GM19455 (cell line): ENCODE measurements around the gene PANX3.

Experiments used
- ATAC-seq: cut with Tn5 transposase; IDR thresholded peaks from one replicate; pipeline ENCODE4 v1.9.1; 2021; ENCODE audit not compliant: unreplicated experiment

PANX3 gene

GRCh38 chr11:124656774-124657630 lies 45.8 kb downstream of the PANX3 start:
- ATAC-seq, result no peak

GRCh38 chr11:124657904-124658303 lies 46.7 kb downstream of the PANX3 start:
- no peak for ATAC-seq

GRCh38 chr11:124658501-124658900 lies 47.3 kb downstream of the PANX3 start:
- no peak for ATAC-seq

- no peak for ATAC-seq
Measured at GRCh38 chr11:124658986-124659385, 47.8 kb downstream of the PANX3 start.

- ATAC-seq, result no peak
Measured at GRCh38 chr11:124661553-124661952, 50.3 kb downstream of the PANX3 start.

GRCh38 chr11:124662106-124662505 lies 50.9 kb downstream of the PANX3 start:
- no peak for ATAC-seq

- ATAC-seq, result no peak
Measured at GRCh38 chr11:124663861-124664260, 52.6 kb downstream of the PANX3 start.

- no peak for ATAC-seq
Measured at GRCh38 chr11:124667601-124668000, 56.4 kb downstream of the PANX3 start.

- ATAC-seq, result no peak
Measured at GRCh38 chr11:124669193-124669592, 58.0 kb downstream of the PANX3 start.
